T-helper 1 cell treated with Interleukin-12 subunit alpha and Interleukin-12 subunit beta and Interleukin-4 antibody, amounts not matched to agents 30 μg/mL and 1 μg/mL, for 36 hours (primary cell): ENCODE measurements around the gene MXRA7.
"Not testable (repeated sequence)": the region's sequence is repeated elsewhere in the genome, so short reads cannot be mapped to it uniquely, and the experiment has no call there.

Experiments used
- H3K27ac Mint-ChIP-seq: one replicate; pipeline ENCODE4 v1.8.0; 2021; ENCODE audit warnings: mild to moderate bottlenecking, mixed read lengths
- H3K27me3 Mint-ChIP-seq: one replicate; pipeline ENCODE4 v1.8.0; 2021; ENCODE audit warnings: low read depth, mixed read lengths
- H3K36me3 Mint-ChIP-seq: one replicate; pipeline ENCODE4 v1.8.0; 2021; ENCODE audit warnings: low read depth, mixed read lengths
- H3K4me1 Mint-ChIP-seq: one replicate; pipeline ENCODE4 v1.8.0; 2021; ENCODE audit warnings: low read depth, mixed read lengths
- H3K4me3 Mint-ChIP-seq: one replicate; pipeline ENCODE4 v1.8.0; 2021; ENCODE audit warnings: mild to moderate bottlenecking, moderate library complexity, mixed read lengths
- H3K9me3 Mint-ChIP-seq: one replicate; pipeline ENCODE4 v1.8.0; 2021; ENCODE audit warnings: mixed read lengths

Gene MXRA7

GRCh38 chr17:76739568-76740115 lies 28.9 kb upstream of the MXRA7 start:
- H3K27ac Mint-ChIP-seq, H3K9me3 Mint-ChIP-seq, H3K27me3 Mint-ChIP-seq, H3K4me3 Mint-ChIP-seq: not testable (repeated sequence)
- peaks cover 30% of the 10 kb centered on the region for H3K36me3 Mint-ChIP-seq
- peaks cover 22% of the 10 kb centered on the region for H3K4me1 Mint-ChIP-seq

- Mint-ChIP-seq H3K4me3 (peak overlapping the region; percentile 94), H3K36me3 (peaks cover 35% of the 10 kb centered on the region), H3K4me1 (peaks cover 32% of the 10 kb centered on the region), H3K9me3 (no peaks in the 10 kb centered on the region), H3K27ac (peak overlapping the region; percentile 98), H3K27me3 (no peaks in the 10 kb centered on the region)
Observed at GRCh38 chr17:76738468-76738850, 27.7 kb upstream of the MXRA7 start.

- Mint-ChIP-seq H3K36me3 (peaks cover 40% of the 10 kb centered on the region), H3K27me3 (no peaks in the 10 kb centered on the region), H3K27ac (peak within 1 kb of the TSS; percentile 98), H3K9me3 (no peaks in the 10 kb centered on the region), H3K4me1 (peaks cover 37% of the 10 kb centered on the region), H3K4me3 (peak within 1 kb of the TSS; percentile 94)
Observed at GRCh38 chr17:76737676-76738467, 27.1 kb upstream of the MXRA7 start, which contains the start of gene MFSD11. Gene MFSD11, plus strand, starts transcription at chr17:76738119. Its CDS starts 234 bp downstream, at chr17:76738353.

- Mint-ChIP-seq H3K4me3 (peak within 1 kb of the TSS; percentile 97), H3K36me3 (peaks cover 39% of the 10 kb centered on the region), H3K4me1 (peaks cover 37% of the 10 kb centered on the region), H3K27me3 (no peaks in the 10 kb centered on the region), H3K27ac (peak within 1 kb of the TSS; percentile 98), H3K9me3 (no peaks in the 10 kb centered on the region)
Observed at GRCh38 chr17:76737082-76737675, 26.4 kb upstream of the MXRA7 start, which contains the start of gene SRSF2. Gene SRSF2, minus strand, starts transcription at chr17:76737331. Its CDS starts 171 bp downstream, at chr17:76737160.

- Mint-ChIP-seq H3K27ac (peak overlapping the region; percentile 98), H3K9me3 (no peaks in the 10 kb centered on the region), H3K4me3 (peak overlapping the region; percentile 97), H3K4me1 (peaks cover 40% of the 10 kb centered on the region), H3K27me3 (no peaks in the 10 kb centered on the region), H3K36me3 (peaks cover 40% of the 10 kb centered on the region)
Observed at GRCh38 chr17:76736349-76737081, 25.8 kb upstream of the MXRA7 start.

DNA sequence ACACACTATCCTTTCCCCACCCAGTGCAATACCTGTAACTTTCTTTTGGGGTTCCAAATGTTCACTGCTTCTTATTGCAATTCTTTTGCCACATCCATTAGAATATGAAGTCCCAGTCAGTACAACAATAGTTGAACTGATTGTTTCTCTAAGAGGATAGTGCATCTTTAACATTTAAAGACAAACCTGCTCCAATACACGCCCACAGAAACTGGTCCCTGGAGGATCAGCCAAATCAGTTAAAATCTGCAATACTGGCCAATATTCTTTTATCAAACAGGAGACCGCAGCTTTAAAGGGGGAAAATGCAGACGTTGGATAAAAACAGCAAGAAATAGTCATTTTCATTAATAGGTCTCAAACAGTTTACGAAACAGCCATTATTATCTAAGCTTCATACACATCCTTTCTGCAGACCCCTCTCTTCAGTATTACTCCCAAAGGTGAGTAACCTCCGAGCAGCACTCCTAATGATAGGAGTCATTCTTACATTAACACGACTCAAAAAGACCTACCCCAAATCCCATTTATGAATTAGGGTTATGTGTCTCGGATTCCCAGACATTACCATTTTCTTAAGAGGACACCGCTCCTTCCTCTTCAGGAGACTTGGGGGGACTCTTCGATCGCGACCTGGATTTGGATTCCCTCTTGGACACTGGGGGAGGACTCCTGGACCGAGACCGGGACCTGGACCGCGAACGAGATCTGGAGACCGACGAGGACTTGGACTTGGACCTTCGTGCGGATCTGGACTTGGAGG lies 25.0 kb upstream of the MXRA7 start:
- Mint-ChIP-seq H3K4me1 (peaks cover 41% of the 10 kb centered on the region), H3K4me3 (peak overlapping the region; percentile 97), H3K36me3 (peaks cover 43% of the 10 kb centered on the region), H3K27ac (peak overlapping the region; percentile 95), H3K9me3 (no peaks in the 10 kb centered on the region), H3K27me3 (no peaks in the 10 kb centered on the region)

DNA sequence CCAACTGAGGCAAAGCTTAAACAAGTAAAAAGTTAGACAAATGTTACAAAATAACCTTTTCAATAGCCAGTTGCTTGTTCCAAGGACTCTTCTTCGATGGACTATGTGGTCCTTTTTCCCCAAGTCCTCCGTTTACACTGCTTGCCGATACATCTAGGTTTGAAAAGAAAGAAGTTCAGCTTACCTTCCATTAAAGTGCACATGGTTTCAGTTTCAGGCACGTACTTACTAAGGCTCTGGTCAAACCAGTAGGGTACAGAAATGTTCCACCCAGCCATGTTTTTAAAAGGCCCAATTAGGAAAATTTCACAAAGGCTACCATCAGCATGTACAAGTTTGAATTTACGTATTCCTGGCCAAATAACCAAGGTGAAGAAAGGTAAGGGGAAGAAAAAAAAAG lies 24.2 kb upstream of the MXRA7 start:
- Mint-ChIP-seq H3K4me3 (peak overlapping the region; percentile 97), H3K27me3 (no peaks in the 10 kb centered on the region), H3K9me3 (no peaks in the 10 kb centered on the region), H3K4me1 (peaks cover 41% of the 10 kb centered on the region), H3K36me3 (peaks cover 43% of the 10 kb centered on the region), H3K27ac (peak overlapping the region; percentile 95)

GRCh38 chr17:76734080-76734840 lies 23.5 kb upstream of the MXRA7 start:
- H3K4me3 Mint-ChIP-seq, result peak overlapping the region; percentile 97
- no peaks in the 10 kb centered on the region for H3K9me3 Mint-ChIP-seq
- no peaks in the 10 kb centered on the region for H3K27me3 Mint-ChIP-seq
- H3K4me1 Mint-ChIP-seq, result peaks cover 44% of the 10 kb centered on the region
- H3K27ac Mint-ChIP-seq, result peak overlapping the region; percentile 95
- peaks cover 48% of the 10 kb centered on the region for H3K36me3 Mint-ChIP-seq

DNA sequence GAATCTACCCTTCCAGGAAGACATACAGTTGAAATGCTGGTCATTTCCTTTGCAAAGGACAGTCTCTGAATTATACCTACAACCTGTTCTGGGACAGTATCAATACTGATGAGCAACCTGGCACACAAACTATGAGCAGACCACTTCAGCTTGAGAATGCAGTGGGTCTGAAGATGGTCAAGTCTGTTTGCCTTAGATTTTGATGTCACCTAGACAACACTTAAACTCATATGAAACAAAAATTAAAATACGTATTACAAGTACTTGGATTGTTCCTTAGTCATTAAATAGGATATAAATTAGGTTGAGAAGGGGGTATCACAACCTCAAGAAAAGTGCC lies 22.8 kb upstream of the MXRA7 start:
- peak overlapping the region; percentile 97 for H3K4me3 Mint-ChIP-seq
- peaks cover 42% of the 10 kb centered on the region for H3K4me1 Mint-ChIP-seq
- H3K36me3 Mint-ChIP-seq, result peaks cover 49% of the 10 kb centered on the region
- H3K27me3 Mint-ChIP-seq, result no peaks in the 10 kb centered on the region
- peak overlapping the region; percentile 95 for H3K27ac Mint-ChIP-seq
- no peaks in the 10 kb centered on the region for H3K9me3 Mint-ChIP-seq

DNA sequence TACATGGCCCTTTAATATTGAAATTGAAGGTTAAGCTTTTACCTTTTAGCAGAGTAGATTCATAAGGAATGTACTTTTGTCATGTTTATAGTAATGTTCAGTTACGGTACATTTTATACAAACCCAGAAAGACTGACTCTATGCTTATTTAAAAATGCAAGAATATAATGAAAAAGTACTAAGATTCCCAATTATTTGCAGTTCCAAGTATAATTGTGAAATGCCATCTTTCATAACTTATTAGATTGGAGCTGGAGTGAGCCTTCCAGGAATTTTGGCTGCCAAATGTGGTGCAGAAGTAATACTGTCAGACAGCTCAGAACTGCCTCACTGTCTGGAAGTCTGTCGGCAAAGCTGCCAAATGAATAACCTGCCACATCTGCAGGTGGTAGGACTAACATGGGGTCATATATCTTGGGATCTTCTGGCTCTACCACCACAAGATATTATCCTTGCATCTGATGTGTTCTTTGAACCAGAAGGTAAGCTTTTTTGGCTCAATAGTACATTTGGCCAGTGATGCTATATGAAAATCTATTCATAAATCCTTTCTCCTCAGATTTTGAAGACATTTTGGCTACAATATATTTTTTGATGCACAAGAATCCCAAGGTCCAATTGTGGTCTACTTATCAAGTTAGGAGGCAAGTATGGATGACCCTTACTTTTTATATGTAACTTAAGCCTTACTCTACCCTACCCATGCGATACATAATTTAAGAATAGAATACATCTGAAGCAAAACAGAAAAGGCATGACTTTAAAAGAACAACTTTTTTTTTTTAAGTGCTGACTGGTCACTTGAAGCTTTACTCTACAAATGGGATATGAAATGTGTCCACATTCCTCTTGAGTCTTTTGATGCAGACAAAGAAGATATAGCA lies 22.2 kb upstream of the MXRA7 start:
- no peaks in the 10 kb centered on the region for H3K27me3 Mint-ChIP-seq

DNA sequence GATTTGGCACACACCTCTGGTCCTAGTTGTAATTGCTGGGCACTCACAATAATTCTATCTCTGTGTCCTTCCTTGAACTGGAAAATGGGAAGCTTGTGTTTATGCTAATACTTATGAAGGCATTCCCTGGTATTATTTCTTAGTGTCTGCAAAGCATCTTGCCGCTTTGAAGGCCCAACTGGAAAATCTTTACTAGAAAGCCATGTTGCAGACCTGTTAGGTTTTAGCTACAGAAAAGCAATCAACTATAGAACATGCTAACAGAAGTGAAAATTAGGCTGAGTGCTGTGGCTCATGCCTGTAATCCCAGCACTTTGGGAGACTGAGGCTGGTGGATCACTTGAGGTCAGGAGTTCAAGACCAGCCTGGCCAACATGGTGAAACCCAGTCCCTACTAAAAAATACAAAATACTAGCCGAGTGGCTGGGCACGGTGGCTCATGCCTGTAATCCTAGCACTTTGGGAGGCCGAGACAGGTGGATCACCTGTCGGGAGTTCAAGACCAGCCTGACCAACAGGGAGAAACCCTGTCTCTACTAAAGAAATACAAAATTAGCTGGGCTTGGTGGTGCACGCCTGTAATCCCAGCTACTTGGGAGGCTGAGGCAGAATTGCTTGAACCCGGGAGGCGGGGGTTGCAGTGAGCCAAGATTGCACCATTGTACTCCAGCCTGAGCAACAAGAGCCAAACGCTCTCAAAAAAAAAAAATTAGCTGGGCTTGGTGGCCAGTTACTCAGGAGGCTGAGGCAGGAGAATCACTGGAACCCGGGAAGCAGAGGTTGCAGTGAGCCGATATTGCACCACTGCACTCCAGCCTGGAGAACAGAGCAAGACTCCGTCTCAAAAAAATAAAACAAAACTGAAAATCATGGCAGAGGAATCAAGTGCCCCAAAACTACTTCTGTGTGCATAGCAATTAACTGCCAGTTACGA lies 21.3 kb upstream of the MXRA7 start:
- peaks cover 52% of the 10 kb centered on the region for H3K36me3 Mint-ChIP-seq
- not testable (repeated sequence) for H3K4me3 Mint-ChIP-seq, H3K27me3 Mint-ChIP-seq, H3K9me3 Mint-ChIP-seq, H3K27ac Mint-ChIP-seq
- H3K4me1 Mint-ChIP-seq, result peaks cover 42% of the 10 kb centered on the region

More for the DNA sequence above, 22.2 kb upstream of the MXRA7 start:
- Mint-ChIP-seq H3K36me3 (peaks cover 49% of the 10 kb centered on the region), H3K9me3 (no peaks in the 10 kb centered on the region), H3K4me1 (peaks cover 36% of the 10 kb centered on the region), H3K27ac (peak overlapping the region; percentile 95), H3K4me3 (peak overlapping the region; percentile 97)
